ENCODE data around the gene AGAP1. TPM values are rescaled to one million over a fixed set of nuclear protein-coding genes. Genes with fewer than 3 reads are reported as not detected.

Gene AGAP1
- total RNA-seq, 3 donors from 2014 or later (not counting 1 experiment from before 2014, with no cell fraction given) = 42.0 to 56.4 (median 45.7) TPM

GRCh38 chr2:236107536-236107935, 613.7 kb downstream of the AGAP1 start:
- H3K4me3 ChIP-seq (ENCODE audit: low read length) = no peak overlapping the region
- Mint-ChIP-seq H3K27ac (no peak overlapping the region), H3K4me3 (no peak overlapping the region), H3K9me3 (no peaks in the 10 kb centered on the region), H3K36me3 (no peaks in the 10 kb centered on the region), H3K4me1 (peaks cover 9 to 11% of the 10 kb centered on the region in 2 donors), H3K27me3 (ENCODE audit: low read depth in 2 of 2) (peaks cover 0 to 5% of the 10 kb centered on the region in 2 donors)
- 94% methylated on average over 11 of the region's 11 CpGs for WGBS (ENCODE audit: insufficient coverage)
- ATAC-seq = no peak
- no peaks in the 10 kb centered on the region for H3K9me3 ChIP-seq (ENCODE audit: control insufficient read depth, insufficient read depth, low read length)
- no peak overlapping the region for H3K27ac ChIP-seq (ENCODE audit: low read length)
- intact Hi-C loops (cut with micrococcal nuclease) = no loop called here
- no peak for TF ChIP-seq CTCF (IDR thresholded peaks at IDR 0.05)
- no peaks in the 10 kb centered on the region for H3K27me3 ChIP-seq (ENCODE audit: control insufficient read depth, insufficient read depth, low read length)
- H3K36me3 ChIP-seq (ENCODE audit: control insufficient read depth, insufficient read depth, low read length) = no peaks in the 10 kb centered on the region
- no peaks in the 10 kb centered on the region for H3K4me1 ChIP-seq (ENCODE audit: control insufficient read depth, insufficient read depth, low read length)
- no peak for DNase-seq

- no peak for TF ChIP-seq CTCF (IDR thresholded peaks at IDR 0.05)
- H3K9me3 ChIP-seq (ENCODE audit: control insufficient read depth, insufficient read depth, low read length) = no peaks in the 10 kb centered on the region
- Mint-ChIP-seq H3K9me3 (no peaks in the 10 kb centered on the region), H3K4me1 (peaks cover 9 to 14% of the 10 kb centered on the region in 2 donors), H3K36me3 (no peaks in the 10 kb centered on the region), H3K27me3 (ENCODE audit: low read depth in 2 of 2) (peaks cover 0 to 5% of the 10 kb centered on the region in 2 donors), H3K27ac (no peak overlapping the region), H3K4me3 (no peak overlapping the region)
- WGBS (ENCODE audit: insufficient coverage) = 30% methylated on average over 20 of the region's 20 CpGs
- ATAC-seq = no peak
- no peak for DNase-seq
- no peaks in the 10 kb centered on the region for H3K36me3 ChIP-seq (ENCODE audit: control insufficient read depth, insufficient read depth, low read length)
- no peaks in the 10 kb centered on the region for H3K4me1 ChIP-seq (ENCODE audit: control insufficient read depth, insufficient read depth, low read length)
- no peaks in the 10 kb centered on the region for H3K27me3 ChIP-seq (ENCODE audit: control insufficient read depth, insufficient read depth, low read length)
- H3K27ac ChIP-seq (ENCODE audit: low read length) = no peak overlapping the region
- intact Hi-C loops (cut with micrococcal nuclease) = no loop called here
- H3K4me3 ChIP-seq (ENCODE audit: low read length) = no peak overlapping the region
These were observed 614.2 kb downstream of the AGAP1 start for GRCh38 chr2:236107942-236108625.

- no peak overlapping the region for H3K27ac Mint-ChIP-seq
- no peak for ATAC-seq
- WGBS (ENCODE audit: insufficient coverage) = 94% methylated on average over 2 of the region's 5 CpGs
- Histone ChIP-seq H3K27me3 (ENCODE audit: control insufficient read depth, insufficient read depth, low read length) (no peaks in the 10 kb centered on the region), H3K4me3 (ENCODE audit: low read length) (no peak overlapping the region), H3K36me3 (ENCODE audit: control insufficient read depth, insufficient read depth, low read length) (no peaks in the 10 kb centered on the region), H3K9me3 (ENCODE audit: control insufficient read depth, insufficient read depth, low read length) (no peaks in the 10 kb centered on the region), H3K4me1 (ENCODE audit: control insufficient read depth, insufficient read depth, low read length) (no peaks in the 10 kb centered on the region), H3K27ac (ENCODE audit: low read length) (no peak overlapping the region)
- DNase-seq = no peak
- no peaks in the 10 kb centered on the region for H3K9me3 Mint-ChIP-seq
- H3K4me1 Mint-ChIP-seq = peaks cover 9 to 15% of the 10 kb centered on the region in 2 donors
- intact Hi-C loops (cut with micrococcal nuclease) = no loop called here
- TF ChIP-seq CTCF (IDR thresholded peaks at IDR 0.05) = no peak
- H3K27me3 Mint-ChIP-seq (ENCODE audit: low read depth in 2 of 2) = peaks cover 0 to 5% of the 10 kb centered on the region in 2 donors
- no peak overlapping the region for H3K4me3 Mint-ChIP-seq
- H3K36me3 Mint-ChIP-seq = no peaks in the 10 kb centered on the region
These were observed 615.2 kb downstream of the AGAP1 start for GRCh38 chr2:236109061-236109460.

- Histone ChIP-seq H3K4me1 (ENCODE audit: control insufficient read depth, insufficient read depth, low read length) (no peaks in the 10 kb centered on the region), H3K27me3 (ENCODE audit: control insufficient read depth, insufficient read depth, low read length) (no peaks in the 10 kb centered on the region), H3K27ac (ENCODE audit: low read length) (no peak overlapping the region), H3K4me3 (ENCODE audit: low read length) (no peak overlapping the region), H3K36me3 (ENCODE audit: control insufficient read depth, insufficient read depth, low read length) (no peaks in the 10 kb centered on the region), H3K9me3 (ENCODE audit: control insufficient read depth, insufficient read depth, low read length) (no peaks in the 10 kb centered on the region)
- Mint-ChIP-seq H3K4me3 (no peak overlapping the region), H3K27ac (no peak overlapping the region), H3K36me3 (no peaks in the 10 kb centered on the region), H3K9me3 (no peaks in the 10 kb centered on the region), H3K27me3 (ENCODE audit: low read depth in 2 of 2) (peaks cover 0 to 5% of the 10 kb centered on the region in 2 donors), H3K4me1 (peaks cover 9 to 15% of the 10 kb centered on the region in 2 donors)
- 94% methylated on average over 21 of the region's 21 CpGs for WGBS (ENCODE audit: insufficient coverage)
- TF ChIP-seq CTCF (IDR thresholded peaks at IDR 0.05) = no peak
- DNase-seq = no peak
- intact Hi-C loops (cut with micrococcal nuclease) = no loop called here
- no peak for ATAC-seq
These were observed 615.6 kb downstream of the AGAP1 start for GRCh38 chr2:236109473-236109872.

All from natural killer cell (primary cell).